H9 (cell line): Measurements from ENCODE around the gene SNX12. TPM values are rescaled to one million over a fixed set of nuclear protein-coding genes. Genes with fewer than 3 reads are reported as not detected.
A peak's percentile ranks its signal among the peaks of the same experiment; 100 is the strongest.

Experiments
- DNase-seq: peaks from one replicate; pipeline ENCODE4 v3.0.0-alpha.2; 2017
- H2AFZ ChIP-seq: one replicate; pipeline ENCODE4 v1.6.1; 2013; ENCODE audit warnings: mild to moderate bottlenecking, low read length, control low read depth, moderate library complexity
- H2AK5ac ChIP-seq: 2 replicates; pipeline ENCODE4 v1.6.1; 2013; ENCODE audit warnings: low read length, control low read depth, mixed read lengths; ENCODE audit not compliant: insufficient read length
- H2BK120ac ChIP-seq: one replicate; pipeline ENCODE4 v1.6.1; 2013; ENCODE audit warnings: low read depth, mild to moderate bottlenecking, low read length, control low read depth, inconsistent platforms; ENCODE audit not compliant: poor library complexity, severe bottlenecking
- H2BK12ac ChIP-seq: 2 replicates; pipeline ENCODE4 v1.6.1; 2013; ENCODE audit warnings: low read length, control low read depth, mixed read lengths, low read depth; ENCODE audit not compliant: insufficient read length
- H2BK15ac ChIP-seq: 2 replicates; pipeline ENCODE4 v1.6.1; 2013; ENCODE audit warnings: low read depth, low read length, control low read depth
- H2BK20ac ChIP-seq: one replicate; pipeline ENCODE4 v1.6.1; 2013; ENCODE audit warnings: low read depth, mild to moderate bottlenecking, low read length, control low read depth, inconsistent platforms; ENCODE audit not compliant: poor library complexity, severe bottlenecking
- H2BK5ac ChIP-seq: 2 replicates; pipeline ENCODE4 v1.6.1; 2013; ENCODE audit warnings: low read length, control low read depth, mixed read lengths; ENCODE audit not compliant: insufficient read length
- H3K14ac ChIP-seq: 2 replicates; pipeline ENCODE4 v1.6.1; 2013; ENCODE audit warnings: low read length, control low read depth; ENCODE audit not compliant: insufficient read depth
- H3K18ac ChIP-seq: 2 replicates; pipeline ENCODE4 v1.6.1; 2013; ENCODE audit warnings: low read depth, mild to moderate bottlenecking, mixed read lengths, low read length, control low read depth; ENCODE audit not compliant: insufficient read length
- H3K23ac ChIP-seq: 2 replicates; pipeline ENCODE4 v1.6.1; 2013; ENCODE audit warnings: low read length, control low read depth, mixed read lengths, low read depth; ENCODE audit not compliant: insufficient read length
- H3K23me2 ChIP-seq: 2 replicates; pipeline ENCODE4 v1.6.1; 2013; ENCODE audit warnings: low read depth, mild to moderate bottlenecking, mixed read lengths, low read length, control low read depth; ENCODE audit not compliant: insufficient read length, poor library complexity, severe bottlenecking
- H3K27ac ChIP-seq: 2 replicates; pipeline ENCODE4 v1.5.1; 2013; ENCODE audit warnings: low read length, control low read depth, mixed read lengths, low read depth; ENCODE audit not compliant: insufficient read length
- H3K27me3 ChIP-seq: 2 replicates; pipeline ENCODE4 v1.6.1; 2013; ENCODE audit warnings: low read length, control low read depth, inconsistent platforms; ENCODE audit not compliant: insufficient read depth
- H3K4ac ChIP-seq: 2 replicates; pipeline ENCODE4 v1.6.1; 2013; ENCODE audit warnings: low read depth, mild to moderate bottlenecking, control low read depth, inconsistent platforms, low read length, moderate library complexity
- H3K4me1 ChIP-seq: 2 replicates; pipeline ENCODE4 v1.6.1; 2013; ENCODE audit warnings: low read length, control low read depth, inconsistent platforms; ENCODE audit not compliant: insufficient read depth
- H3K4me2 ChIP-seq: 2 replicates; pipeline ENCODE4 v1.6.1; 2013; ENCODE audit warnings: low read length, control low read depth, mixed read lengths; ENCODE audit not compliant: insufficient read length, insufficient read depth
- H3K56ac ChIP-seq: 2 replicates; pipeline ENCODE4 v1.6.1; 2013; ENCODE audit warnings: low read depth, mild to moderate bottlenecking, mixed read lengths, low read length, control low read depth; ENCODE audit not compliant: insufficient read length
- H3K79me1 ChIP-seq: 2 replicates; pipeline ENCODE4 v1.6.1; 2013; ENCODE audit warnings: low read depth, mild to moderate bottlenecking, moderate library complexity, low read length, control low read depth, inconsistent platforms; ENCODE audit not compliant: insufficient read depth, poor library complexity, severe bottlenecking
- H3K79me2 ChIP-seq: 2 replicates; pipeline ENCODE4 v1.6.1; 2013; ENCODE audit warnings: low read length, control low read depth, inconsistent platforms; ENCODE audit not compliant: insufficient read depth
- H3K9ac ChIP-seq: 2 replicates; pipeline ENCODE4 v1.6.1; 2013; ENCODE audit warnings: low read length, control low read depth, mixed read lengths; ENCODE audit not compliant: insufficient read length; ENCODE audit errors: extremely low read depth
- H3K9me3 ChIP-seq: one replicate; pipeline ENCODE4 v1.6.1; 2013; ENCODE audit warnings: low read depth, low read length, inconsistent platforms; ENCODE audit not compliant: control insufficient read depth
- H3T11ph ChIP-seq: one replicate; pipeline ENCODE4 v1.6.1; 2013; ENCODE audit warnings: mild to moderate bottlenecking, low read length, control low read depth, inconsistent platforms
- H4K20me1 ChIP-seq: one replicate; pipeline ENCODE4 v1.6.1; 2013; ENCODE audit not compliant: control insufficient read depth, insufficient read length, insufficient read depth
- H4K5ac ChIP-seq: 2 replicates; pipeline ENCODE4 v1.6.1; 2013; ENCODE audit warnings: low read depth, mild to moderate bottlenecking, mixed read lengths, low read length, control low read depth; ENCODE audit not compliant: insufficient read length
- H4K8ac ChIP-seq: replicated peaks from 2 replicates; pipeline ENCODE4 v1.6.1; 2013; ENCODE audit warnings: low read length, control low read depth, mixed read lengths, low read depth; ENCODE audit not compliant: insufficient read length
- H4K91ac ChIP-seq: 2 replicates; pipeline ENCODE4 v1.6.1; 2013; ENCODE audit warnings: low read depth, mild to moderate bottlenecking, moderate library complexity, mixed read lengths, low read length, control low read depth; ENCODE audit not compliant: insufficient read length
- H3K27ac Mint-ChIP-seq, 3 experiments: 2 replicates in 2 of 3; 3 replicates in 1 of 3; pipeline ENCODE4 v1.8.0; 2020 to 2021; ENCODE audit warnings: mixed read lengths in 3 of 3, mild to moderate bottlenecking in 1 of 3, moderate library complexity in 1 of 3
- H3K27me3 Mint-ChIP-seq: 2 replicates; pipeline ENCODE4 v1.8.0; 2021; ENCODE audit warnings: low read depth, mild to moderate bottlenecking, moderate library complexity, mixed read lengths
- H3K36me3 Mint-ChIP-seq, 3 experiments: 2 replicates in 2 of 3; 3 replicates in 1 of 3; pipeline ENCODE4 v1.8.0; 2020 to 2021; ENCODE audit warnings: low read depth in 3 of 3, mixed read lengths in 3 of 3; ENCODE audit not compliant: insufficient read depth in 1 of 3
- H3K4me1 Mint-ChIP-seq, 2 experiments: 2 replicates each; pipeline ENCODE4 v1.8.0; 2020; ENCODE audit warnings: mixed read lengths in 2 of 2
- H3K4me3 Mint-ChIP-seq, 2 experiments: 2 replicates in 1 of 2; 3 replicates in 1 of 2; pipeline ENCODE4 v1.8.0; 2020 to 2021; ENCODE audit warnings: mild to moderate bottlenecking in 2 of 2, mixed read lengths in 2 of 2, moderate library complexity in 1 of 2
- H3K9me3 Mint-ChIP-seq, 2 experiments: 2 replicates in 1 of 2; 3 replicates in 1 of 2; pipeline ENCODE4 v1.8.0; 2020; ENCODE audit warnings: mild to moderate bottlenecking in 2 of 2, mixed read lengths in 2 of 2, moderate library complexity in 1 of 2
- CTCF ChIP-seq: fragments of 200-600 bp; sonication (generic); conservative IDR thresholded peaks from 3 replicates; pipeline ENCODE4 v1.8.0; 2021; ENCODE audit warnings: antibody characterized with exemption, mild to moderate bottlenecking
- WGBS: extraction: QIAGEN DNeasy Blood & Tissue Kit; methylation state at CpG from one replicate; pipeline ENCODE4 v1.1.7; 2013; ENCODE audit warnings: missing lambda C conversion rate, low lambda C conversion rate, mixed read lengths; ENCODE audit not compliant: insufficient read length; ENCODE audit errors: extremely low coverage; 5-methylcytosine and 5-hydroxymethylcytosine counted together
- total RNA-seq: library from RNA; stranded (reverse); gene quantifications from 2 replicates; pipeline ENCODE4 v1.2.1, GENCODE V29; 2021

Gene SNX12
- total RNA-seq, 1 experiment from 2014 or later: 69.1 TPM

DNA sequence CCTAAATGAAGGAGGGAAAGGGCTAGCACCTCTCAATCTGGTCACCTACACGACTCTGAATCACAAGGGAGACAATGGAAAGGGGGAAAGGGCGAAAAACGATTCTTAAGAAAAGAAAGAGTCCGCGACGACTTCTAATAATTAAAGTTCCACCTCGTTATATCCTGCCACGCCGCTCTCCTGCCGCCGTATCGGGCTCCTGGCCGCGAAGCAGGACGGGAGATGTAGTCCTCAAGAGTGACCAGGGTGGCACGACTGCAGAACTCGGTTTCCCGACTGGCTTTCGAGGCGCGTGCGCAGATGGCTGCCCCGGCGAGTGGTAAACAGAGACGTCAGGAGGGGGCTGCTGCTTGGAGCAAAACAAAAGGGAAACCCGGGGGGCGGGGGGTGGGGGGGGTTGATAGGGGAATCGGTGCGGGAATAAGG is 27.4 kb upstream of the SNX12 start, which contains the start of gene FOXO4:
Gene FOXO4, plus strand, starts transcription at position 297 of the 426 bp plus-strand sequence. CDS start 678 bp downstream, outside the sequence.
- H3K23ac ChIP-seq: no peak within 1 kb of the TSS

More for the DNA sequence above, 27.4 kb upstream of the SNX12 start, which contains the start of gene FOXO4:
- TF ChIP-seq CTCF: no peak
- H3K79me2 ChIP-seq: no peaks in the 10 kb centered on the region
- H4K8ac ChIP-seq: no peak within 1 kb of the TSS
- peaks cover 21% of the 10 kb centered on the region for H3K9me3 ChIP-seq
- Mint-ChIP-seq H3K36me3 (peaks cover 0 to 7% (median 0%) of the 10 kb centered on the region in 3 experiments; a peak in 2 of 7 replicates), H3K4me1 (peaks cover 24 to 32% of the 10 kb centered on the region in 2 experiments), H3K9me3 (peaks cover 64 to 72% of the 10 kb centered on the region in 2 experiments), H3K4me3 (peak within 1 kb of the TSS; percentile 85 to 91), H3K27me3 (peaks cover 40% of the 10 kb centered on the region), H3K27ac (peak within 1 kb of the TSS in 2 of 3 experiments; percentile 81 to 96; a peak in 3 of 7 replicates)
- no peak within 1 kb of the TSS for H3K27ac ChIP-seq
- H3K79me1 ChIP-seq: no peaks in the 10 kb centered on the region
- no CpG with 5 or more reads among the region's 29 CpGs for WGBS
- no peak within 1 kb of the TSS for H4K91ac ChIP-seq
- H2AK5ac ChIP-seq: no peak within 1 kb of the TSS
- H3K23me2 ChIP-seq: peaks cover 7% of the 10 kb centered on the region
- H2BK12ac ChIP-seq: no peak within 1 kb of the TSS
- H2BK20ac ChIP-seq: no peak within 1 kb of the TSS
- no peak within 1 kb of the TSS for H2BK120ac ChIP-seq
- H3K56ac ChIP-seq: no peak within 1 kb of the TSS
- no peaks in the 10 kb centered on the region; the same call in 1 of the 2 replicates for H3K27me3 ChIP-seq
- H2BK5ac ChIP-seq: no peak within 1 kb of the TSS
- H4K5ac ChIP-seq: no peak within 1 kb of the TSS
- H4K20me1 ChIP-seq: no peaks in the 10 kb centered on the region
- H2AFZ ChIP-seq: peak within 1 kb of the TSS; percentile 71
- no peak within 1 kb of the TSS for H3K4ac ChIP-seq
- no peak within 1 kb of the TSS for H3K18ac ChIP-seq
- H2BK15ac ChIP-seq: no peak within 1 kb of the TSS; the same call in 1 of the 2 replicates
- peaks cover 3% of the 10 kb centered on the region; the same call in 1 of the 2 replicates for H3K4me1 ChIP-seq
- no peak within 1 kb of the TSS; the same call in 1 of the 2 replicates for H3K14ac ChIP-seq
- H3K4me2 ChIP-seq: peak within 1 kb of the TSS; percentile 96
- H3K9ac ChIP-seq: peak within 1 kb of the TSS; percentile 70
- DNase-seq: peak; percentile 92
- no peak within 1 kb of the TSS for H3T11ph ChIP-seq
